Suprapubic skin (tissue), 4 donors: Measurements from ENCODE around the gene ACE.

ENCODE experiments used
- CTCF ChIP-seq, 2 donors: fragments of 200-600 bp in 1 of 2; fragments of 450-650 bp in 1 of 2; sonication (generic) in 1 of 2; IDR thresholded peaks; one replicate each; pipeline ENCODE4 v1.5.1; 2016 to 2019; ENCODE audit warnings: antibody characterized with exemption in 2 of 2, mild to moderate bottlenecking in 1 of 2, moderate library complexity in 1 of 2
- EP300 ChIP-seq: sonication (generic); formaldehyde crosslinking; IDR thresholded peaks from one replicate; pipeline ENCODE4 v1.6.1; 2017; ENCODE audit warnings: antibody characterized with exemption
- POLR2AphosphoS5 ChIP-seq, 3 donors: sonication (generic); formaldehyde crosslinking; IDR thresholded peaks; one replicate each; pipeline ENCODE4 v1.6.1; 2017; ENCODE audit warnings: antibody characterized with exemption in 3 of 3

DNA sequence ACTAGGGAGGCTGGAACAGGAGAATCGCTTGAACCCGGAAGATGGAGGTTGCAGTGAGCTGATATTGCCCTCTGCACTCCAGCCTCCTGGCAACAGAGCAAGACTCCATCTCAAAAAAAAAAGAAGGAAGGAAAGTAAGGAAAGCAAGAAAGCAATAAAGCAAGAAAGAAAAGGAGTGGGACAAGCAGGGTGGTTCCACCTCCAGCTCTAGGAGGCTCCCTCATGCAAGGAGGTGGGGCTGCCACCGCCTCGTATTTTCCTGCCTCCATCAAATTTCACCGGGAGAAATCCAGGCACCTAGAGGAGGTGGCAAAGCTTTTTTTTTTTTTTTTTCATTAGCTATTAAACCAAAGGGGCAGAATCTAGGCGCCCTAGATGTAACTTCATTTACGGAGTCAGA lies 31.8 kb upstream of the ACE start:
- TF ChIP-seq POLR2AphosphoS5 (IDR thresholded peaks at IDR 0.05), result no peak
- TF ChIP-seq CTCF (IDR thresholded peaks at IDR 0.05), result no peak
- no peak for TF ChIP-seq EP300
